Esophagus muscularis mucosa (tissue), 3 donors: ENCODE results near the gene GNB1.

Experiments used
- CTCF ChIP-seq, 3 experiments: fragments of 200-600 bp in 2 of 3; fragments of 450-650 bp in 1 of 3; sonication (generic) in 2 of 3; IDR thresholded peaks; one replicate each; pipeline ENCODE4 v1.5.1; 2017 to 2019; ENCODE audit warnings: antibody characterized with exemption in 3 of 3, mild to moderate bottlenecking in 2 of 3, moderate library complexity in 1 of 3
- POLR2A ChIP-seq: fragments of 450-650 bp; IDR thresholded peaks from one replicate; pipeline ENCODE4 v1.6.1; 2017; ENCODE audit warnings: antibody characterized with exemption, moderate library complexity, mild to moderate bottlenecking, low read depth

GRCh38 chr1:1827089-1827848 is 63.6 kb downstream of the GNB1 start:
- TF ChIP-seq CTCF (IDR thresholded peaks at IDR 0.05) = no peak
- no peak for TF ChIP-seq POLR2A
